HG02678 (cell line): ENCODE results near the gene CEP20.

Source experiments
- ATAC-seq: cut with Tn5 transposase; IDR thresholded peaks from one replicate; pipeline ENCODE4 v1.9.1; 2021; ENCODE audit warnings: mild to moderate bottlenecking, moderate library complexity; ENCODE audit not compliant: unreplicated experiment

Gene CEP20

DNA sequence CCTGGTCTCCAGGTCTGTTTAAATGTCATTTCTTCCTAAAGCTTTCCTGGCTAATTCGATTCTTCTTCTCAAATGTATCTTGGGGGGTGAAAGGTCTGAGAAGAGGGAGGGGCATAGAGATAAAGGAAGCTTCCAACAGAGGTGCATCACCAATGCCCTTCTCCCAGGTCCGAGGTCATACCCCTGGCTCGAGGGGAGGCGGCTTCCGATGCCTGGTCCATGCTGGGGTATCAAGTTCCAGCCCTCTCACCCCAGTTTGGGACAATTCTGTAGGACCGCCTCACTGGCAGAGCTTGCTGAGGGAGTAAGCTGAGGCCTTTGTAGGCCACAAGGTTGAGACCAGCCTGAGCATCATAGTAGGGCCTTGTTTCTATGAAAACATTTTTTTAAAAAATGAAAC lies 10.3 kb upstream of the CEP20 start:
- no peak for ATAC-seq

DNA sequence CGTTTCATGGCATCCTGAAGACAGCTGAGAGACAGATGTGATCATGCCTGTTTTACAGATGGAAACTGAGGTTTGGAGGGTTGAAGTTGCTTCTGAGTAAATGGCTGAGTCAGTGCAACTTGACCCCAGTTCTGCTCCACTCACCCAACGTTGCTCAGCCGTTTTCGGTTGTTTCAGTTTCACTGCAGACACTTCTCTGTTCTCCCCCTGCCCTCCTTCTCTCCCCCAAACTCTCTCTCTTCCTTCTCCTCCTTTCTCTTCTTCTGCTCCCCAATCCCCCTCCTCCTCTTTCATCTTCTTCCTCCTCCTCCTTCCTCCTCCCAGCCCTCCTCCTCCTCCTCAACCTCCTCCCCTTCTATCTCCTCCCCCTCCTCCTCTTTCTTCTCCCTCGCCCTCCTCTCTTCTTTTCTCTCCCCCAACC lies 9.4 kb upstream of the CEP20 start:
- peak; percentile 73 for ATAC-seq

DNA sequence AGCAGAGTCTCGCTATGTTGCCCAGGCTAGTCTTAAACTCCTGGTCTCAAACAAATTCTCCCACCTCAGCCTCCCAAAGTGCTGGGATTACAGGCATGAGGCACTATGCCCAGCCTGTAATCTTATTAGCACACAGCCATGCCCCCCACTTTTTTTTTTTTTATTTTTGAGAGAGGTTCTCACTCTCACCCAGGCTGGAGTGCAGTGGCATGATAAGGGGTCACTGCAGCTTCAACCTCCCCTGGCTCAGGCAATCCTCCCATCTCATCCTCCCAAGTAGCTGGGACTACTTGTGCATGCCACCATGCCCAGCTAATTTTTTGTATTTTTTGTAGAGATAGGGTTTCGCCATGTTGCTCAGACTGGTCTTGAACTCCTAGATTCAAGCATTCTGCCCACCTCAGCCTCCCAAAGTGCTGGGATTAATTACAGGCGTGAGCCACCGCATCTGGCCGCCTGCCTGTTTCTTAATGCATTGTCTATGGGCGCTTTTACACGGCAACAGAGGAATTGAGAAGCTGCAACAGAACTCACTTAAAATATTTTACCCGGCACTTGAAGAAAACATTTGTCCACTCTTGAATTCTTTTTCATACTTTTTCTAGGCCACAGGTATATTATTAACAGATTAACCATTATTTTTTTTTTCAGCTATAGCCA lies 8.8 kb upstream of the CEP20 start:
- ATAC-seq: no peak

DNA sequence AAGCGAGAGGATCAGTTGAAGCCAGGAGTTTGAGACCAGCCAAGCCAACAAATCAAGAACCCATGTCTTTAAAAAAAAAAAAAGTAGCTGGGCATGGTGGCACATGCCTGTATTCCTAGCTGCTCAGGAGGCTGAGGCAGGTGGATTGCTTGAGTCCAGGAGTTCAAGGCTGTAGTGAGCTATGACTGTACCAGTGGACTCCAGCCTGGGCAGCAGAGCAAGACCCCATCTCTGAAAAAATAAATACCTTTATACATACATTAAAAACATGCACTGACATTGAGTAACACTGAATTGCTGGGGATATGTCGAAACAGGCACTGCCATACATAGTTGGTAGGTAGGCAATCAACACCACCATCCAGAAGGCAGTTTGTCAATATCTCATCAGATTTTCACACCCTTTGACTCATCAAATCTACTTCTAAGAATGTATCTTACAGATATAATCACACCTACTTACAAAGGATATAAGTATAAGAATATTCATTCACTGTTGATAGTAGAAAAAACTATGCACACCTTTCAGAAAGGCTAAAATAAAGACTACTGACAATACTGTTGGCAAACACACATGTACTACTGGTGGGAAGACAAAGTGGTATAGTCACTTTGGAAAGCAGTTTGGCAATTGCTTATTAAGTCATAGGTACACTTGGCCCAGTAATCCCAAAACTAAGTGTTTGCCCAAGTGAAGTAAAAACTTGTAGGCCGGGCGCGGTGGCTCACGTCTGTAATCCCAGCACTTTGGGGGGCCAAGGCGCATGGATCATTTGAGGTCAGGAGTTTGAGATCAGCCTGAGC lies 6.4 kb upstream of the CEP20 start:
- ATAC-seq: no peak

DNA sequence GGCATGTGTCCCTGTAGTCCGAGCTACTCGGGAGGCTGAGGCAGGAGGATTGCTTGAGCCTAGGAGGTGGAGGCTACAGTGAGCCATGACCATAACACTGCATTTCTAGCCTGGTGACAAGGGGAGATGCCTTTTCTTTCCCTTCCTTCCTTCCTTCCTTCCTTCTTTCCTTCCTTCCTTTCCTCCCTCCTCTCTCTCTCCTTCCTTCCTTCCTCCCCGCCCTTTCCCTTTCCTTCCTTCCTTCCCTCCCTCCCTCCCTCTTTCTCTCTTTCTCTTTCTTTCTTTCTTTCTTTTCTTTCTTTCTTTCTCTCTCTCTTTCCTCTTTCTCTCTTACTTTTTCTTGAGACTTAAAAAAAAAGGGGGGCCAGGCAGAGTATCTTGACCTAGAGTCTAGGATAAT lies 3.1 kb upstream of the CEP20 start:
- ATAC-seq: no peak

DNA sequence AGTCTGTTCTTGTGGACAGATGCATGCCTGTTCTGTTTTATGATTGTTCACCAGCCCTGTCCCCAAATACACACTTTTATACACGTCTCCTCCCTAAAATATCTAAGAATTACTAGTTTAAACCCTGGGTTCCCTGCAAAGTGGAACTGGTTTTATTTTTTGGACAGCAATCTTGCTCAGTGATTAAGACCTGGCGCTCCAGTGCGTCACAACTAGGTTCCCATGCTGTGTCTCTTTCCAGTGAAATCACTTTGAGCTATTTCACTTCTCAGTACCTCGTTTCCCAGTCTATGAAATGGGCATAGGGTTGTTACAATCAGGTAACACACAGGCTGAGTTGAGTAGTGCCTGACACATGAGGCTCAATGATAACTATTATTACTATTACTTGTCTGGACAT lies 1.1 kb downstream of the CEP20 start:
- no peak for ATAC-seq

DNA sequence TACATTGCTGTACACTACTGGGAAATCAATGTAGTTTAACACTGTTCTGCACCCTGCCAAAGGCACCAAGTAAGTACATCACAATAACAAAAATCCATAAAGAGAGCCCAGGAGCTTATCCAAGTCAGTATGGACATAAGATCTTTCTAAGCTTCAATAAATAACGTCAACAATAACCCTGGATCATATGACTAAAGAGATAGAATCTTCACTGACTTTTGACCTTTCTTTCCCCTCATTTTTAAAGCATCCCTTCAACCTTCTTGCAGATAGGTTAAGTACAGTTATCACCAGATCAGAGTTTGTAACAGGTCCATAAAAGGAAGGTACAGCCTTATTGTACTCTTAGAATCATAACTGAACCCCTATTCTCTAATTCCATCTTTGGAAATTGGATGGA lies 2.3 kb downstream of the CEP20 start:
- no peak for ATAC-seq

DNA sequence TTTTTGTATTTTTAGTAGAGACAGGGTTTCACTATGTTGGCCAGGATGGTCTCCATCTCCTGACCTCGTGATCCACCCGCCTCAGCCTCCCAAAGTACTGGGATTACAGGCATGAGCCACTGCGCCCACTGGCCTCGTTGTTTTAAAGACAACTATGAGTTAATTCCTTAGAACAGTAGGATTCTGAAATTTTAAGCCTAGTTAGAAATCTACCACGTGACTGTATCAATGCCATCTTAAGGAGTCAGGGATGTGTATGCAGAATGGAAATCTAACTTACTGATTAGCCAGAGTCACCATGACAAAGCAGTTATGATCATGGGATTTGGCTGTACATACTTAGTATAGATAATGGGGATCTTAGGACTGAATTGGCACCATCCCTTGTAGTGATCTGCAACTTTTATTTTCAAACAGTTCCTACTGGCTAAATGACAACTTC lies 2.8 kb downstream of the CEP20 start:
- no peak for ATAC-seq

DNA sequence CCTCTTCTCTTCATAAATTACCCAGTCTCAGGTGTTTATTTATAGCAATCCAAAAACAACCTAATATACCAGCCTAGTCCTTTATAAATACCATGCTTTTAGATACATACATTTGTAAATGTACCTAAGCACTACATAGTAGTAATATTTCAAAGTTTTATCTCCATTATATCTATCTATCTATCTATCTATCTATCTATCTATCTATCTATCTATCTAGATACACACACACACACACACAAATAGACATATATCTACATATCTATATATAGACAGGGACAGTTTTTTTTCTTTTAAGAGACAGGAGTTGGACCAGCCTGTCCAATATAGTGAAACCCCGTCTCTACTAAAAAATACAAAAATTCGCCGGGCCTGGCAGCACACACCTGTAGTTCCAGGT lies 5.8 kb downstream of the CEP20 start:
- no peak for ATAC-seq

DNA sequence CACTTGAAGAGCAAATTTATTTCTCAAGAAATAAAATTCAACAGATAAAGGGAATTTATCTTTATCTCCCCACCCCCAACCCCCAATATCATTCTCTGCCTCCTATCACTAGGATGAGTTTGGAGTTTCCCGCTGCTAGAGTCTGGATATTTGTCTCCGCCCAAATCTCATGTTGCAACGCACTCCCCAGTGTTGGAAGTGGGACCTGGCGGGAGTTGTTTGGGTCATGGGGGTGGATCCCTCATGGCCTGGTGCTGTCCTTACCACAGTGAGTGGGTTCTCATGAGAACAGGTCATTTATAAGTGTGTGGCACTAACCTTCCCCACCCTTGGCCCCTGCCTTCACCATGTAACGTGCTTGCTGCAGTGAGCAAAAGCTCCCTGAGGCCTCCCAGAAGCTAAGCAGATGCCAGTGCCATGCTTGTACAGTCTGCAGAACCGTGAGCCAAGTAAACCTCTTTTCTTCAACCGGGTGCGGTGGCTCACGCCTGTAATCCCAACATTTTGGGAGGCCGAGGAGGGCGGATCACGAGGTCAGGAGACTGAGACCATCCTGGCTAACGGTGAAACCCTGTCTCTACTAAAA lies 6.5 kb downstream of the CEP20 start:
- no peak for ATAC-seq

DNA sequence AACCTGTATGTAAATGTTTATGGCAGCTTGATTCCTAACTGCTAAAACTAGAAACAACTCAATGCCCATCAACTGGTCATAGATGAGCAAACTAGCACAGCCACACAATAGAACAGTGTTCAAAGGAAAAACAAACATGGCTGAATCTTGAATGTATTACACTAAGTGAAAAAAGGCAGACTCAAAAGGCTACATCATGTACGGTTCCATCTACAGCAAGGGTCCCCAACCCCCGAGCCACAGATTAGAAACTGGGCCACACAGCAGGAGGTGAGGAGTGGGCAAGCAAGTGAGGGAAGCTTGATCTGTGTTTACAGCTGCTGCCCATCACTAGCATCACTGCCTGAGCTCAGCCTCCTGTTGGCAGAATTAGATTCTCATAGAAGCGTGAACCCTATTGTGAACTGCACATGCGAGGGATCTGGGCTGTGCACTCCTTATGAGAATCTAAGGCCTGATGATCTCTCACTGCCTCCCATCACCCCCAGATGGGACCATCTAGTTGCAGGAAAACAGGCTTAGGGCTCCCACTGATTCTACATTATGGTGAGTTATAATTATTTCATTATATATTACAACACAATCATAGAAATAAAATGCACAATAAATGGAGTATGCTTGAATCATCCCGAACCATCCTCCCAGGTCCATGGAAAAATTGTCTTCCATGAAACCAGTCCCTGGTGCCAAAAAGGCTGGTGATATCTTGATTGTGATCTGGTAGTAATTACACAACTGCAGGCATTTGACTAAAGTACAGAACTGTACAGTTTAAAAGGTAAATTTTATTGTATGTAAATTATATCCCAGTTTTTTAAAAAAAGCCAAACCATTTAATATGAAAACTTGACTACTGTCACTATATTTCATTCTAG lies 7.7 kb downstream of the CEP20 start:
- no peak for ATAC-seq

DNA sequence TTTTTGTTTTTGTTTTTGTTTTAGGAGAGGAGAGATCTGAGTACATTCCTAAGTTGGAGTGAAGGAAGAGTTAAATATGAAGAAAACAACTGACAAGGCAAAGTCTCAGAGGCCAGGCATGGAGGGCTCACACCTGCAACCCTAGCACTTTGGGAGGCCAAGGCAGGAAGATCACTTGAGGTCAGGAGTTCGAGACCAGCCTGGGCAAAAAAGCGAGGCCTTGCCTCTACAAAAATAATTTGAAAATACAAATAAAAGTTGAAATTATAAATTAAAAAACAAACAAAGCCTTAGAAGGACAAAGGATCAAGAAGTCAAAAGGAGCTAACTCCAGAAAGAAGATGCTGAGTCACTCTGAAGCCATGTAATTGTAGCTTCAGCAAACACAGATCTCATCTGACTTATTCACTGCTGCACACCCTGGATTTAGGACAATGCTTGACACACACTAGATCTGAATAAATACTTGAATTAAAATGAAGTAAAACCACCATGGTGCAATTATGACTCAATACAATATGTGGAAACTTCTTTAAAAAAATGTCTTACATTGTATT lies 9.1 kb downstream of the CEP20 start:
- ATAC-seq: no peak

DNA sequence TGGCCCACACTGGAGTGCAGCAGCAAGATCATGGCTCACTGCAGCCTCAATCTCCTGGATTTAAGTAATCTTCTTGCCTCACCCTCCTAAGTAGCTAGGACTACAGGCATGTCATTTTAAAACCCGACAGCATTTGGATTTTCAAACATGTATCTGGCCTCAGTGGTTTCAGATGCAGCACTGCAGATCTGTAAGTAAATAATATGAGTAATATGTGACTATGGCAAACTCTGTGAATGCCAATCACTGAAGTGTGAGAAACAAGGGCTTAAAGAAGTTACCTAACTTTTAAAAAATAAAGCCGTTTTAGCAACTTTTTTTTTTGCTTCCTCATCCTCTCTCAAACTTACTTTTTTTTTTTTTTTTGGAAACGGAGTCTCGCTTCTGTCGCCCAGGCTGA lies 11.9 kb downstream of the CEP20 start:
- no peak for ATAC-seq

DNA sequence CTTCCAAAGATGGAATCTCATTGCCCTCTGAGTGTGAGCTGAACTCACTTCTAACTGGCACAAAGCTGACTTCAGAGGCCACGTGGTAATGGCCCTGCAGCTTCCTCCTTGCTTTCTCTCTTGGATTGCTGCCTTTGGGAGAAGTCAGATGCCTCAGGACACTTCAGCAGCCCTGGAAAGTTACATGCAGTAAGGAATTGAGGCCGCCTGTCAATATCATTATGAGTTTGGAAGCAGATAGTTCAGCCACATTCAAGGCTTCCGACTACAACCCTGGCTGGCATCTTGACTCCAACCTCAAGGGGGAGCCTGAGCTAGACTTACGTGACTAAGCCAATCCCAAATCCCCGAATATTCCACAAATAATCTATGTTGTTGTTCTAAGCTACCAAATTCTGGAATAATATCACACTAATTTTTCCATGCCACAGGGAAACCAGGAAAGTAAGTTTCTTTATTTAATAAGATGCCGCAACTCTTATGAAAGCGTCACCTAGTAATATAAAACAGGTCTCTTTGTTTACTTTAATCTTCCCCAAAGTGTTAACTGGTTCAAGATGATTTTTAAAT lies 13.6 kb downstream of the CEP20 start:
- no peak for ATAC-seq

DNA sequence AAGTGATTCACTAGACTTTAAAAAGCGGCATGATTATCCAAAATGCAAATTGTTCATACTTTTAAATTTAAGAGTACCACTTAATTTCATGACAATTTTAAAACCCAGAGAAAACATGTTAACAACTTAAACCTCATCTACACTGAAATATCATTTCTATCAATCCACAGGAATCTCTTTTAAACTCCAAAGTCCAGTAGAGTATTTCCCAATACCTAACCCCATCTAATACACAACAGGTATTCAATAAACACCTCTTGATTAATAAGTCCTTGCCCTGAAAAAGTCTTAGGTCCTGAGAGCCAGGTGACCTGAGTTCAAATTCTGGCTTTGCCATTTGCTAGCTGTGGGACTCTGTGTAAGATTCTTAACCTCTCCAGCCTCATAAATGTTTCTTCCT lies 14.7 kb downstream of the CEP20 start:
- ATAC-seq: no peak

DNA sequence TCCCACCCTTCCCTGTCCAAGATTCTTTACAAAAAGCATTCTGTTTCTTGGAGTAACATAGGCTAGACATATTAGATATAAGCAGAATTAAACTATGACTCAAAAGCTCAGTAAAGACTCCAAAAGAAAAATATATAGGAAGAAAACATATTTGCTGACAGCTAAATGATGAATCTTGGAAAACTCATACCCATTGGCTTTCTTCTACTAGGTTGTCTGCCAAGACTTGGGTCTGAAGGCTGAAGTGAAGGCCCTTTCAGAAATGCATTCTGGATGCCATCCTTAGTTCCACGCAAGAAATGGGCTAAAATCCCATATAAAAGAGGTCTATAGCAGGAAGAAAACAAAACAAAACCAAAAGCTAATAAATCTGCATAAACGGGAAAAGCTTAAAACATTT lies 15.1 kb downstream of the CEP20 start:
- no peak for ATAC-seq

DNA sequence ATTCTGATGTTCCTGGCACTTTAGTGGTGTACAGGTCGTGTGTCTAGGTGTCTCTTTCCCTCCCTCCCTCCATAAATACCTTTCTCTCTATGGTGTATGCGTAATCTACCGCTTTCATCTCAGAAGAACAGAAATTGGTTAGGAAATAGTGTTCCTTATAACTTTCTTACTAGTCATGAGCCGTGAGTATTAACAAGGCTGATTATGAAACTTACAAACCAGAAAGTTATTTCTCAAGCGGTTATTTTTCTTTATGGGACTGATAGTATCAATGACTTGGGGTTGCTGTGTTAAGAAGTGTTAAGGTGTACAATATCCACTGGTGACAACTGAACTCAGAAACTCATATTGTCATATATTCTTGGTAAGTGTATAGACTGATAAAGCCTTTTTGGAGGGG lies 18.4 kb downstream of the CEP20 start:
- no peak for ATAC-seq

DNA sequence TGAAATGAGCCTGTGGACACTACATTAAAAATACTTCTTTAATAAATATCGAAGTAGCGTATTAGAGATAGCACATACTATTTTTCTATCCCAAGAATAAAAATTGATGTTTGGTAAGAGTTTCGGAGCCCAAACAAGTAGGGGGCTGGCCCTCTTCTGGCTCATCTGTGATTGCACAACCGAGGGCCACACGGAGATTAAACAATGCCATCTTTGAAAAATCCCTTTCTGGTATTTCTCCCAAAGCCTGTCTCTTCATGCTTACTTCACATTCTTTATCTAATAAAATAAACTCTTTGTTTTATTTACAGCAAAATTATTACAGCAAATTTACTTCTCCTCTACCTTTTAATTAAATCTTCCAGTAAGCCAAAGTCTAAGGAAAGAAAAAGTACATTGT lies 22.0 kb downstream of the CEP20 start:
- ATAC-seq: no peak

DNA sequence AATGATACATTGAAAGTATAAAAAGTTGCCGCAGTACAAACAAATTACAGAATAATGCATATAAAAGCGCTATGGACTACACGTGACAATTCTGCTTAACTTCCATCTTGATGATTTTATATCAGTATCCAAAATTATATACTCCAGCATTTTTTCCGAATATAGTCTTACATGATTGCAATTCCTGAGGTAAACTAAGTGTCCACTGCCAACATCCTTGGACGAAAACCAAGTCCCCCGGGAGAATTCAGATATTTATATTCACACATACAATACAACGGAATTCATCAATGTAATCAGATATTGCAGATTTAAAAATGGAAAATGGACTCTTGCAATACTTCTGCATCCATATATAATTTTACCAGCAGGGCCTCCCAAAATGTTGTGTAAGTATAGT lies 22.7 kb downstream of the CEP20 start:
- no peak for ATAC-seq

DNA sequence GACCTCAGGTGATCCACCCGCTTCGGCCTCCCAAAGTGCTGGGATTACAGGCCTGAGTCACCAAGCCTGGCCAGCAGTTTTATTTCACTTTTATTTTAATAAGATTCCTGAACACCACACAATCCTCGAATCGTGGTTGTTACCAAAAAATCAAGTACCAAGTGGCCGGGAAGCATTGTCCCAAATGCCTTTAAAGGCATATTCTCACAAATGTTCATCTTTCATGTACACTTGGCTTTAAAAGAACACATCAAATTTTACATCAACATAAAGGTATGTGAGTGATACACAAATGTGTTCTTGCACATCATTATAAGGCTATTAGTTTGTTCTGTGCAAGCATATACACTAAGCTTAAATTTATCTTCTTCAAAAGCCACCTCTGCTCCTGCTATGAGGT lies 23.5 kb downstream of the CEP20 start:
- no peak for ATAC-seq

DNA sequence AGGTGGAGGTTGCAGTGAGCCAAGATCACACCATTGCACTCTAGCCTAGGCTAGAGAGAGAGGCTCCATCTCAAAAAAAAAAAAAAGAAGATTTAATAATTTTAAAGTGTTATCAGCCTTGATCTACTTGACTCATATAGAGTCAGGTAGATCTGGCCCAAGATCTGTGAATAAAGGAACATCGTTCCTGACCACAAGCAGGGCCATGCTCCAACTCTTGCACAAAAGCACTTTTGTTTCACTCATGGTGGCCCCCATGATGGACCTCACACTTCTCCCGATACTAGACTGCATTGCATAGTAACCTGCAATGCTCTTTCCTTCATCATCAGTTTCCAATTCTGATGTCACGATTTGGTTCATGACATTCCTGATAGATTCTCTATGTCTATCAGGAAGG lies 26.4 kb downstream of the CEP20 start:
- ATAC-seq: no peak
